ENCODE results near the gene GALNT18.

GALNT18 gene

GRCh38 chr11:11607772-11608171 lies 14.0 kb downstream of the GALNT18 start:
- TF ChIP-seq CTCF (conservative IDR thresholded peaks at IDR 0.05; ENCODE audit: low read depth, low read length): no peak
- no peak overlapping the region for H3K4me3 ChIP-seq (ENCODE audit: low read depth, low read length)
- DNase-seq (ENCODE audit: low read depth): no peak

GRCh38 chr11:11605821-11606450 lies 15.9 kb downstream of the GALNT18 start:
- DNase-seq (ENCODE audit: low read depth): no peak
- no peak for TF ChIP-seq CTCF (conservative IDR thresholded peaks at IDR 0.05; ENCODE audit: low read depth, low read length)
- H3K4me3 ChIP-seq (ENCODE audit: low read depth, low read length): no peak overlapping the region

- no peak for DNase-seq (ENCODE audit: low read depth)
- H3K4me3 ChIP-seq (ENCODE audit: low read depth, low read length): no peak overlapping the region
- no peak for TF ChIP-seq CTCF (conservative IDR thresholded peaks at IDR 0.05; ENCODE audit: low read depth, low read length)
These were observed 16.6 kb downstream of the GALNT18 start for GRCh38 chr11:11605181-11605580.

- H3K4me3 ChIP-seq (ENCODE audit: low read depth, low read length): no peak overlapping the region
- no peak for DNase-seq (ENCODE audit: low read depth)
- TF ChIP-seq CTCF (conservative IDR thresholded peaks at IDR 0.05; ENCODE audit: low read depth, low read length): no peak
These were observed 17.3 kb downstream of the GALNT18 start for GRCh38 chr11:11604370-11604990.

GRCh38 chr11:11602011-11602410 lies 19.8 kb downstream of the GALNT18 start:
- TF ChIP-seq CTCF (conservative IDR thresholded peaks at IDR 0.05; ENCODE audit: low read depth, low read length): no peak
- H3K4me3 ChIP-seq (ENCODE audit: low read depth, low read length): no peak overlapping the region

GRCh38 chr11:11600288-11600687 lies 21.5 kb downstream of the GALNT18 start:
- H3K4me3 ChIP-seq (ENCODE audit: low read depth, low read length): no peak overlapping the region
- no peak for TF ChIP-seq CTCF (conservative IDR thresholded peaks at IDR 0.05; ENCODE audit: low read depth, low read length)
- DNase-seq (ENCODE audit: low read depth): no peak

More at GRCh38 chr11:11602011-11602410, 19.8 kb downstream of the GALNT18 start:
- no peak for DNase-seq (ENCODE audit: low read depth)

- no peak overlapping the region for H3K4me3 ChIP-seq (ENCODE audit: low read depth, low read length)
- no peak for DNase-seq (ENCODE audit: low read depth)
- no peak for TF ChIP-seq CTCF (conservative IDR thresholded peaks at IDR 0.05; ENCODE audit: low read depth, low read length)
These were observed 23.6 kb downstream of the GALNT18 start for GRCh38 chr11:11598243-11598642.
